ENCODE measurements around the gene RSPO3.
A peak's percentile ranks its signal among the peaks of the same experiment; 100 is the strongest.
"Not testable (repeated sequence)": the region's sequence is repeated elsewhere in the genome, so short reads cannot be mapped to it uniquely, and the experiment has no call there.

RSPO3 gene

GRCh38 chr6:127118298-127119101 is at the start of gene RSPO3:
Gene RSPO3 (plus strand): TSS chr6:127118671. CDS start chr6:127119193, 522 bp downstream.
- peak; percentile 33 to 48 for DNase-seq

DNA sequence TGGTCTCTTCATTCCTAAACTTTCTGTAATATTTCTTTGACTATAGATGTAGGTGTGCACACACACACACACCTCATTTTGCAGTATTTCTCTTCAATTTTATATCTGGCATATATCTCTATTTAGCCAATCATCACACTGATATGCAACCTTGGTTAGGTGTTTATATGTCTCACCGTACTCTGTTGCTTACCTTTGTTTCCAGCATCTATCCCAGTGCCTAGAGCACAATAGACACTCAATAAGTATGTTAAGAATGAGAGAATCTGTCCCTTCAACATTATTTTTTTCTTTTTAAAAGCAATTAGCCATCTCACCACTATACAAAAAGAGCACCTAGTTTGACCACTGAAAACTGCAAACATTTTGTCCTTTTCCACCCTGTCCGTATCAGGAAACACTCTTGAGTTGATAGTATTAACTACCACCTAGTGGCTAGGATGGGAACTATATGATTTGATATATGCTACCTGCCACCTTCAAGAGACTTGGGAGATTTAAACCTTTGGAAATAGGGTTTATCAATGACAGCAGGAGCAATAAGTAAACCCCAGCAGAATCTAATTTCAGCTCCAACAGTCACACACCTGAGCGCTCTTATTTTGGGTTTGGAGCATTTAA is 48.7 kb upstream of the RSPO3 start:
- DNase-seq: no peak

DNA sequence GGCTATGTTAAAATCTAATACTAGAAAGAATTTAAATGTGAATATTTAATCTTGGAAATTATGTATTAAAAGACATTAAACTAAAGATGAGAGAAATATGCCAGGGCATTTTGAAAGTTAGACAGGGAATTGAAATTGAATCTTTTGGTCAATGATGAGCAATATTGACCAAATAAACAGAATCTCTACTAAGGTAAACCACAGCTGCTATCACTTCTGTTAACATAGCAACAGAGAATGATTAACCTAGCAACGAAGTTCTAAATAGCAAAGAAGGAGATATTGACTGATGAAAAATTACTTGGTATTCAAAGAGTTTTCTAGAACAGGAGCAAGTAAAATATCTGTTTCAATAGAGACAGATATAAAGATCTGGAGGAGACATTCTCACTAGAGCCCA is 45.2 kb upstream of the RSPO3 start:
- no peak for DNase-seq

DNA sequence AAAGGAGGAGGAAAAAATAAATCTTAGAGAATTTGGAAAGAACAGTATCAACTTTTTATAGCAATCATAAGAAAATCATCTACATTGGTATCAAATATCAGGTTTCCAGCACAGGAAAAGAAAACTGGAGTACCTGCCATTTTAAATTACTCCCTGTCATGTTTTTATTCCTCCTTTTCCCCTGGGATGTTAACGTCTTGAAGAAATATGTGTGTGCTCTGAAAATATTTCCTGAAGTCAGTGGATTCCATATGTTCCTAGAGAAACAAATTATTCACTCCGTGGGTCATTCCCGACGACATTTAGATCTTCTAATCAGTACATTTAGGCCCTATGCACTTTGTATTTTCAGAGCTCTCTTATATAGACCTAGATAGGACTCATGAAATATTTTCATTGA is 42.0 kb upstream of the RSPO3 start:
- no peak for DNase-seq

DNA sequence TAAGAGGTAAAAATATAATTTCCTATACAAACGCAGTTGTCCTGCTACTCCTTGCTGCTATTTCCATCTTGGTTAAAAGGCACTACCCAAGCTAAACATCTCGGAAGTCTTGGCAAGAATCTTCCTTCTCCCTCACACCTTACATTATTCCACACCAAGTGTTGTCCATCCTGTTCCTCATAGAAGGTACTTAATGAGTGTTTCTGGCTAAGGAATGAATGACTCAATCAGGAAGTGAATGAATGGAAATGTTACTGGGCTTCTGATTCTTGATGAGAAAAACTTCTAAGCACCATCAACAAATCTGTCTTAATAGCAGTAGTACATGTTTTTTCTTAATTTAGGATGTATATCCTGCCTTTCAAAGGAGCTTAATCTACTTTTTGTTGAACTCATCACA is 40.6 kb upstream of the RSPO3 start:
- DNase-seq: no peak

DNA sequence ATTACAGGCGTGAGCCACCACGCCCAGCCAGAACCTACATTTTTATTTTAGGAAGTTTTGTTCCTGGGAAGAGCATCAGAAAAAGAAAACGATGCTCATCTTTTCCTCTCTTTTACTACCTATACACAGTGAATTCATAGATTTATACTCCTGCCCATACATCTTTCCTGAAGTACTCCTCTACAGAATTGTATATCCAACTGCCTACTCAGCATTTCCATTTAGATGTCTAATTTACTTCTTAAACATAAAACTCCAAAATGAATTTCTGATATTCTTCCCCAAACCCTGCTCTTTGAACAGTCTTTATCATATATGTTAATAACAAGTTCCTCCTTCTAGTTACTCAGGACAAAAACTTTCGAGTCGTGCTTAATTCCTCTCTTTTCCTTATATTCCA is 39.8 kb upstream of the RSPO3 start:
- no peak for DNase-seq

- no peak for DNase-seq
Observed at GRCh38 chr6:127079681-127080080, 38.8 kb upstream of the RSPO3 start.

DNA sequence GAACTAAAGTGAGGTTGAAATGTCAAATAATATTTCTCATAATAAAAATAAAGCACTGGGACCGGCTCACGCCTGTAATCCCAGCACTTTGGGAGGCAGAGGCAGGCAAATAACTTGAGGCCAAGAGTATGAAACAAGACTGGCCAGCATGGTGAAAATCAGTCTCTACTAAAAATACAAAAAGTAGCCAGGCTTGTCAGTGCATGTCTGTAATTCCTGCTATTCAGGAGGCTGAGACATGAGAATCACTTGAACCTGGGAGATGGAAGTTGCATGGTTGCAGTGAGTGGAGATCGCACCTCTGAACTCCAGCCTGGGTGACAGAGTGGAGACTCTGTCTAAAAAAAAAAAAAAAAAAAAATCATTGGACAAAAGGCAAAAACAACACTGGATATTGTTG is 38.4 kb upstream of the RSPO3 start:
- DNase-seq: no peak

GRCh38 chr6:127083231-127083962 is 35.1 kb upstream of the RSPO3 start:
- no peak for DNase-seq

DNA sequence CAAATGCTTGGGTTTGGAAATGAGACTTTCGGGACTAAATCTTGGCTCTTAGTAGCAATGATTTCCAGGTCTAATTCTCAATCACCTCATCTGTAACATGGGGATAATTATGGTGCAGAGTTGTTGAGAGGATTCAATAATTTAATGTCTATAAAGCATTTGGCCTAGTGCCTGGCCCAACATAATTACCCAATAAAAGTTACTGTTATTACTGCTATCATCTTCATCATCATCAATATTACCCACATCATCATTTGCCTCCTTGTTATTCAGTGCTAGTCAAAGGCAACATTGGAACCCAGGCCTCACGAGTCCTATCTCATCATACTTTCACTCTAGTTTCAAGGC is 34.5 kb upstream of the RSPO3 start:
- no peak for DNase-seq

DNA sequence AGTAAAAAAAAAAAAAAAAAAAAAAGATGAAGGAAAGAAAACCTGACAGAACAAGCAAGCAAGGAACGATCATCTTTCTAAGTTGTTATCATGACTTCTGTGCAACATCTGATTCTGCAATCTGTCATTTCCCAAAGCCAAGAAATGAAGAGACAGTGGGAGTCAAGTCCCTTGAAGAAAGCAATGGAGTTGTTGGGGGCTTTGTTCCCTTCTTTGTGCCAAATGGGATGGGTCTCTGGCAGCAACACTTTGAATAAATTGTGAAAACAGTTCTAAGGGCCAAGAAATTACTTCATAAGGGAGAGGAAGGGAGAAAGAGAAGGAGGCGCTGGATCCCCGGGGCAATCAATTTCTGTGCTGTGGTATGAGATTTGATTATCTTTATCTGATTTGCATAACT is 33.3 kb upstream of the RSPO3 start:
- DNase-seq: no peak

GRCh38 chr6:127090051-127090450 is 28.4 kb upstream of the RSPO3 start:
- DNase-seq: no peak

DNA sequence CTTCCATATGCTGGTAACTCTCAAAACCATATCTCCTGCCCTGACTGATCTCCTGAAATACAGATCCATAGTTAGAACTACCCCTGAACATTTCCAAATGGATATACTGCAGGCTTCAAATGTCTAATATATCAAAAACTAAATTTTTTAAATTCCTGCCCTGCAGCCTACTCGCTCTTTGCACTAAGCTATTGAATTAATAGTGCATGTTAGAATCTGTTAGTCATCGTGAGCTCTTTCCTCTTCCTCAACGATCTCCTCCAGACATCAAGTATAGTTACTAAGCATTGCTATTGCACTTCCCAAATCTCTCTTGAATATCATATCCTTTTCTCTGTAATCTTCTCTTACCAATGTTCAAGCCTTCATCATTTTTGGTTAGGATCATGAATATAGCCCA is 26.0 kb upstream of the RSPO3 start:
- no peak for DNase-seq

DNA sequence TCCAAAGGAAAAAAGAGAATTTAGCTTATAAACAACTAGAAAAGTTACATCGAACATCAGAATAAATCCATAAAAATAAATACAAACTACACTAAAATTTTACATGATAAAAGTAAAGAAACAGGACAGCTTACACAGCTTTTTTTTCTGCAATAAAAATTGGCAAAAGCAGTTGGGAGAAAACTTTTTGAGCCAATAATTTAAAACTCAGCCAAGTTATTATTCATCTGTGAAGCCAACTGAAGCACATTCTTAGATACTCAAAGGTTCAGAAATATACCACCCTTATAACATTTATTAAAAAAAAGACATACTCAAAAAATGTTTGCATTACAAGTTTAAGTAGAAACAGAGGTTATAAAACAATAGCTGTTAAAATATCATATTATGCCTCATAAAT is 23.7 kb upstream of the RSPO3 start:
- no peak for DNase-seq

- no peak for DNase-seq
Observed at GRCh38 chr6:127096167-127096566, 22.3 kb upstream of the RSPO3 start.

DNA sequence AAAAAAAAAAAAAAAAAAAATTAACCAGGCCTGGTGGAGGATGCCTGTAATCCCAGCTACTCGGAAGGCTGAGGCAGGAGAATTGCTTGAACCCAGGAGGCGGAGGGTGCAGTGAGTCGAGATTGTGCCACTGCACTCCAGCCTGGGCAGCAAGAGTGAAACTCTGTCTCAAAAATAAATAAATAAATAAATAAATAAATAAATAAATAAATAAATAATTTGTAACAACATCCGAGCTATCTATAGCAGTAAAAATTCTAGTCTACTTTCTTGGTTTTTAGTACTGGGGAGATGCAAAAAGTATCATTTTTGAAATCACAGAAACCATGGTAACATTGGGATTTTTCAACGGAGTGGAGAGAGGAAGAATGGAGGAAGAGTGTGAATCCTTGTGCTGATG is 21.0 kb upstream of the RSPO3 start:
- DNase-seq: not testable (repeated sequence)

- DNase-seq: no peak
Observed at GRCh38 chr6:127100510-127101140, 17.8 kb upstream of the RSPO3 start.

DNA sequence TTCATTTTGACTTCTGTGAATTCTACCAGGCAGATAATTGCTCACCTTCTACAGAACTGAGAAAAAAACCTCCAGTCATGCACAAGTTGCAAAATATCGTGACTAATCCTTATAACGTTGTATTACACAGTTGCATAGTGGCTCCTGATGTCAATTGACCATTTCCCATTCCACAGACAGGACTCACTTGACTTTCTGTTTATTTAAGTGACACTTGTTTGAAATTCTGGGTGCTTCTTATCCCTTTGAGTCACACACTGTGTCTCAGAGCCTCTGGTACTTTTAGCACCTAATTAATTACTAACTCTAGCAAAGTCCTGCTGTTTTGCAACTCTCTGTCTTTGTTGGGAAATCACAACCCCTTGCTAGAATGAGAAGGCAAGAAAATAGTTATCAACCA is 16.2 kb upstream of the RSPO3 start:
- no peak for DNase-seq

- DNase-seq: no peak
Observed at GRCh38 chr6:127102859-127103258, 15.6 kb upstream of the RSPO3 start.

DNA sequence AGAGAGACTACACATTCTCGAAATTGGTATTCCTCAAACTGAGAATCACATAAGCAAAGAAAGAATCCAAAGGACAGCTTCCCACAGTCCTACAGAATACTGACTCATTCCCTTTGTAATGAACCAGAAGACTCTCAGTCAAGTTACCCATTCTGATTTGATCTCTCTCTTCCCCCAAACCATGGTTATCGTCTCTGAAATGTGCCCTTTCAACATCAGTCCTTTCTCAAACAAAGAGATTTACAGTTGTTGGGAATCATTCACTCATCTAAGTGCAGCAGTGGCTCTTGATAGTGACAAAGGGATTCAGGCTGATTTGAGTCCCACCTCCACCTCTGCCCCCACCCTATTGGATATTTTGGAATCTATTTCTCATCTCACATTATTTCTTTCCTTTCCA is 15.0 kb upstream of the RSPO3 start:
- DNase-seq: no peak

- no peak for DNase-seq
Observed at GRCh38 chr6:127107916-127108315, 10.6 kb upstream of the RSPO3 start.

DNA sequence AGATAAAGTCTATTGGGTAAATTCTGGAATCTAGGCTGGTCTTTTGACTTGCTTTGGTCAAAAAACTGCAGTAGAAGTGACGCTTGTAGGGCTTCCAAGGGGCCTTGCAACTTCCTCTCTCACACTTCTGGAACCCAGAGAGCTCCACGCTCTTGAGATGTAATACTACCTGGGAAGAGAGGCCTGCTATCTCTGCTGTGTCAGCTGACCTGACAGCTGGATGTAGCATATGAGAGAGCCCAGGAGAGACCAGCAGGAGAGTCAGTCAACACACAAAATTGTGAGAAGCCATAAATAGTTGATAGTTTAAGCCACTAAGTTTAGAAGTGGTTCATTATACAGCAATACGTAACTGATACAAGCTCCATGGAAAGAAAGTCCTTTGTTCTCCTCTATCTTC is 7.8 kb upstream of the RSPO3 start:
- DNase-seq: no peak

DNA sequence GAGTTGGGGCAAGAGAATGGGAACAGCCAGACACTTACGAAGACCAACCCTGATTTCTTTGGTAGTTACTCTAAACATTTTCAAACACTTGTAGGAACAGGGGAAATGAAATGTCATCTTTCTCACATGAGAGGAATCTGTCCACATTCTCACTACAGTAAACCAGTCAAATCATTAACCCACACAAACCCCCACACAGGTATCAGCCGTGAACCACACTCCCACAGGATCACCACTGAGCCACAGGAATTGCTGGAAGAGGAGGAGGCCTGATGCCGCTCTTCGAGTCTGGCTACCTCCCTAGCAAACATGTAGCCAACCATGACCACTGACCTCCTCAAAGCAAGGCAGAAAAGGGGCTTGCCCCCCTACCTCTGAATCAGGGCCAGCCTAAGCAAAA is 6.9 kb upstream of the RSPO3 start:
- no peak for DNase-seq
